ENCODE results near the gene TCL1A. TPM values are rescaled to one million over a fixed set of nuclear protein-coding genes. Genes with fewer than 3 reads are reported as not detected.
"Not testable (repeated sequence)": the region's sequence is repeated elsewhere in the genome, so short reads cannot be mapped to it uniquely, and the experiment has no call there.

TCL1A gene
- total and polyA plus RNA-seq, 5 experiments from 2014 or later, result 0.10 to 23.8 (median 1.2) TPM

GRCh38 chr14:95666450-95666849 is 47.5 kb downstream of the TCL1A start:
- Mint-ChIP-seq H3K36me3 (no peaks in the 10 kb centered on the region), H3K4me3 (peak overlapping the region in 1 of 10 donors; percentile 24), H3K4me1 (peaks cover 3 to 61% (median 6%) of the 10 kb centered on the region in 4 donors), H3K9me3 (no peaks in the 10 kb centered on the region), H3K27ac (no peak overlapping the region), H3K27me3 (peaks cover 0 to 25% (median 15%) of the 10 kb centered on the region in 5 donors)
- no peak for DNase-seq
- ATAC-seq, result no peak
- POLR2A ChIA-PET, result no interaction called here

GRCh38 chr14:95665530-95665929 is 48.4 kb downstream of the TCL1A start:
- peaks cover 0 to 32% (median 13%) of the 10 kb centered on the region in 5 donors for H3K27me3 Mint-ChIP-seq
- H3K9me3 Mint-ChIP-seq, POLR2A ChIA-PET, ATAC-seq, H3K36me3 Mint-ChIP-seq, DNase-seq: not testable (repeated sequence)
- H3K4me3 Mint-ChIP-seq, result peak overlapping the region in 1 of 10 donors; percentile 73
- peak overlapping the region in 1 of 10 donors; percentile 17 for H3K27ac Mint-ChIP-seq
- peaks cover 3 to 55% (median 6%) of the 10 kb centered on the region in 4 donors for H3K4me1 Mint-ChIP-seq

- Mint-ChIP-seq H3K4me1 (peaks cover 3 to 49% (median 6%) of the 10 kb centered on the region in 4 donors), H3K27me3 (peaks cover 0 to 30% (median 6%) of the 10 kb centered on the region in 5 donors), H3K4me3 (peak overlapping the region in 1 of 10 donors; percentile 73), H3K36me3 (no peaks in the 10 kb centered on the region), H3K27ac (peak overlapping the region in 4 of 10 donors; percentile 18 to 78 (median 67)), H3K9me3 (no peaks in the 10 kb centered on the region)
- DNase-seq (no peak), ATAC-seq (no peak)
- POLR2A ChIA-PET, result interaction anchor here (0.6 kb wide), 1 partner anchor 14 kb away, joined by 4 read pairs; no protein-coding TSS in a partner anchor
Measured at GRCh38 chr14:95664546-95664945, 49.4 kb downstream of the TCL1A start.

GRCh38 chr14:95664066-95664465 is 49.9 kb downstream of the TCL1A start:
- POLR2A ChIA-PET, result interaction anchor here (0.6 kb wide), 1 partner anchor 14 kb away, joined by 4 read pairs; no protein-coding TSS in a partner anchor
- no peak for DNase-seq
- Mint-ChIP-seq H3K4me3 (no peak overlapping the region), H3K36me3 (no peaks in the 10 kb centered on the region), H3K4me1 (peaks cover 3 to 49% (median 6%) of the 10 kb centered on the region in 4 donors), H3K27ac (peak overlapping the region in 2 of 10 donors; percentile 18 to 40), H3K27me3 (peaks cover under 1 to 33% (median 7%) of the 10 kb centered on the region in 5 donors), H3K9me3 (no peaks in the 10 kb centered on the region)
- no peak for ATAC-seq

GRCh38 chr14:95663226-95663797 is 50.6 kb downstream of the TCL1A start:
- Mint-ChIP-seq H3K27me3 (peaks cover 4 to 40% (median 11%) of the 10 kb centered on the region in 5 donors), H3K36me3 (no peaks in the 10 kb centered on the region), H3K9me3 (no peaks in the 10 kb centered on the region), H3K27ac (peak overlapping the region in 2 of 10 donors; percentile 40 to 52), H3K4me3 (peak overlapping the region in 3 of 10 donors; percentile 24 to 48 (median 45)), H3K4me1 (peaks cover 3 to 47% (median 6%) of the 10 kb centered on the region in 4 donors)
- POLR2A ChIA-PET, result no interaction called here
- ATAC-seq (no peak), DNase-seq (no peak)

GRCh38 chr14:95662376-95663186 is 51.3 kb downstream of the TCL1A start:
- H3K4me1 Mint-ChIP-seq, result peaks cover 3 to 43% (median 6%) of the 10 kb centered on the region in 4 donors
- no peaks in the 10 kb centered on the region for H3K36me3 Mint-ChIP-seq
- ATAC-seq (no peak), DNase-seq (no peak)
- peaks cover 4 to 46% (median 16%) of the 10 kb centered on the region in 5 donors for H3K27me3 Mint-ChIP-seq
- H3K9me3 Mint-ChIP-seq, result no peaks in the 10 kb centered on the region
- peak overlapping the region in 3 of 10 donors; percentile 24 to 48 (median 45) for H3K4me3 Mint-ChIP-seq
- peak overlapping the region in 2 of 10 donors; percentile 40 to 52 for H3K27ac Mint-ChIP-seq
- POLR2A ChIA-PET, result no interaction called here

- peaks cover 4 to 51% (median 20%) of the 10 kb centered on the region in 5 donors for H3K27me3 Mint-ChIP-seq
- no peaks in the 10 kb centered on the region for H3K36me3 Mint-ChIP-seq
- H3K9me3 Mint-ChIP-seq, result no peaks in the 10 kb centered on the region
- no peak overlapping the region for H3K4me3 Mint-ChIP-seq
- ATAC-seq (no peak), DNase-seq (no peak)
- peak overlapping the region in 1 of 10 donors; percentile 19 for H3K27ac Mint-ChIP-seq
- peaks cover 3 to 37% (median 6%) of the 10 kb centered on the region in 4 donors for H3K4me1 Mint-ChIP-seq
- POLR2A ChIA-PET, result no interaction called here
Measured at GRCh38 chr14:95660651-95661515, 53.0 kb downstream of the TCL1A start.

- ATAC-seq (no peak), DNase-seq (no peak)
- Mint-ChIP-seq H3K36me3 (no peaks in the 10 kb centered on the region), H3K4me1 (peaks cover 3 to 37% (median 5%) of the 10 kb centered on the region in 4 donors), H3K27ac (no peak overlapping the region), H3K27me3 (peaks cover 4 to 51% (median 20%) of the 10 kb centered on the region in 5 donors), H3K4me3 (no peak overlapping the region), H3K9me3 (no peaks in the 10 kb centered on the region)
- POLR2A ChIA-PET, result no interaction called here
Measured at GRCh38 chr14:95659990-95660385, 53.9 kb downstream of the TCL1A start.

Other genes with a start within 250 kb of the TCL1A start
- 10 to 100 TPM; 47.1 to 48.2 TPM for gene SYNE3, start 197.5 kb downstream of the TCL1A start, total RNA-seq
- gene SYNE3, start 197.5 kb downstream of the TCL1A start, polyA plus RNA-seq, result 1 to 10 TPM; 2.4 to 4.6 (median 4.5) TPM
- 10 to 100 TPM; 17.9 to 22.5 TPM for gene GLRX5, start 179.1 kb downstream of the TCL1A start, total RNA-seq
- gene GLRX5, start 179.1 kb downstream of the TCL1A start, polyA plus RNA-seq, result 10 to 100 TPM; 61.6 to 87.6 (median 67.6) TPM
- gene TCL1B, start 27.7 kb downstream of the TCL1A start, total RNA-seq, result under 1 TPM; 0.33 to 0.47 TPM
- gene TCL1B, start 27.7 kb downstream of the TCL1A start, polyA plus RNA-seq, result not detected
- gene TUNAR, start 162.7 kb upstream of the TCL1A start, total RNA-seq, result not detected
- gene TUNAR, start 162.7 kb upstream of the TCL1A start, polyA plus RNA-seq, result not detected

Data from naive thymus-derived CD8-positive, alpha-beta T cell (primary cell).